CD4-positive, alpha-beta T cell treated with Interleukin-17A for 4 hours (primary cell): ENCODE results near the gene TRMU.
A peak's percentile ranks its signal among the peaks of the same experiment; 100 is the strongest.

Source experiments
- DNase-seq: peaks from one replicate; pipeline ENCODE4 v3.0.0-alpha.2; 2020; ENCODE audit warnings: mixed read lengths

Gene TRMU

GRCh38 chr22:46371623-46372226 lies 36.2 kb downstream of the TRMU start:
- no peak for DNase-seq

- no peak for DNase-seq
Measured at GRCh38 chr22:46372686-46373085, 37.2 kb downstream of the TRMU start.

GRCh38 chr22:46373159-46373558 lies 37.6 kb downstream of the TRMU start:
- DNase-seq: no peak

- peak; percentile 32 for DNase-seq
Measured at GRCh38 chr22:46373921-46374662, 38.6 kb downstream of the TRMU start.

- no peak for DNase-seq
Measured at GRCh38 chr22:46374663-46375474, 39.4 kb downstream of the TRMU start.

GRCh38 chr22:46376111-46376510 lies 40.6 kb downstream of the TRMU start:
- DNase-seq: no peak

- no peak for DNase-seq
Measured at GRCh38 chr22:46376908-46377524, 41.5 kb downstream of the TRMU start.

- no peak for DNase-seq
Measured at GRCh38 chr22:46377525-46378425, 42.3 kb downstream of the TRMU start.

- DNase-seq: no peak
Measured at GRCh38 chr22:46378426-46379065, 43.0 kb downstream of the TRMU start.

GRCh38 chr22:46379066-46379930 lies 43.8 kb downstream of the TRMU start:
- no peak for DNase-seq

- DNase-seq: no peak
Measured at GRCh38 chr22:46380069-46380468, 44.6 kb downstream of the TRMU start.

- no peak for DNase-seq
Measured at GRCh38 chr22:46380581-46380980, 45.1 kb downstream of the TRMU start.

GRCh38 chr22:46381142-46381541 lies 45.6 kb downstream of the TRMU start:
- DNase-seq: no peak

GRCh38 chr22:46381731-46382130 lies 46.2 kb downstream of the TRMU start:
- no peak for DNase-seq

- DNase-seq: no peak
Measured at GRCh38 chr22:46382524-46382923, 47.0 kb downstream of the TRMU start.

- DNase-seq: no peak
Measured at GRCh38 chr22:46386312-46386711, 50.8 kb downstream of the TRMU start.

GRCh38 chr22:46387748-46388147 lies 52.2 kb downstream of the TRMU start:
- no peak for DNase-seq

- DNase-seq: no peak
Measured at GRCh38 chr22:46388647-46389046, 53.1 kb downstream of the TRMU start.

GRCh38 chr22:46389081-46389480 lies 53.6 kb downstream of the TRMU start:
- no peak for DNase-seq

- no peak for DNase-seq
Measured at GRCh38 chr22:46390105-46390651, 54.7 kb downstream of the TRMU start.
